Cardiac muscle cell (in vitro differentiated cells and primary cell): Measurements from ENCODE around the gene WDR44. TPM values are rescaled to one million over a fixed set of nuclear protein-coding genes. Genes with fewer than 3 reads are reported as not detected.

ENCODE experiments used
- DNase-seq, 2 donors: peaks; one replicate each; pipeline versions ENCODE4 v3.0.0 to v3.0.0-alpha.2; 2010 to 2017; ENCODE audit warnings: low read depth in 1 of 2, low spot score in 1 of 2
- H3K27ac ChIP-seq: fragments of 200-600 bp; sonication (generic); 2 replicates; pipeline ENCODE4 v1.5.1; 2016
- H3K27me3 ChIP-seq: fragments of 200-600 bp; sonication (generic); 2 replicates; pipeline ENCODE4 v1.6.0; 2016; ENCODE audit warnings: control low read depth
- H3K36me3 ChIP-seq: fragments of 200-600 bp; sonication (generic); 2 replicates; pipeline ENCODE4 v1.5.1; 2016; ENCODE audit warnings: control low read depth
- H3K4me1 ChIP-seq: fragments of 200-600 bp; sonication (generic); 2 replicates; pipeline ENCODE4 v1.8.1; 2017; ENCODE audit warnings: low read depth, mild to moderate bottlenecking, mixed run types
- H3K4me3 ChIP-seq: fragments of 200-600 bp; sonication (generic); 2 replicates; pipeline ENCODE4 v1.5.1; 2016; ENCODE audit warnings: mild to moderate bottlenecking
- H3K9me3 ChIP-seq: fragments of 200-600 bp; sonication (generic); 2 replicates; pipeline ENCODE4 v1.5.1; 2017; ENCODE audit warnings: low read depth, mild to moderate bottlenecking, control low read depth
- CTCF ChIP-seq: IDR thresholded peaks from 2 replicates; pipeline ENCODE4 v1.5.1; 2012; ENCODE audit warnings: low read depth, mild to moderate bottlenecking, low read length
- polyA plus RNA-seq: library from polyadenylated mRNA; unstranded; fragments of >200 nt; fragmentation: Nextera tagmentation; extraction: Ambion mirVana; gene quantifications from 2 replicates; pipeline ENCODE4 v1.2.1, GENCODE V29; 2016
- total RNA-seq: library from RNA; depleted of rRNA; stranded (reverse); fragments of >200 nt; gene quantifications from 2 replicates; pipeline ENCODE4 v1.2.3, GENCODE V29; 2016

WDR44 gene
- total and polyA plus RNA-seq, 2 experiments from 2014 or later = 11.9 to 15.9 TPM

- Histone ChIP-seq H3K27me3 (no peaks in the 10 kb centered on the region), H3K4me3 (no peak overlapping the region), H3K27ac (no peak overlapping the region), H3K36me3 (no peaks in the 10 kb centered on the region), H3K4me1 (no peaks in the 10 kb centered on the region), H3K9me3 (no peaks in the 10 kb centered on the region)
- no peak for TF ChIP-seq CTCF
- DNase-seq = no peak
These were observed 77.7 kb downstream of the WDR44 start for GRCh38 chrX:118423558-118423957.

- no peak for TF ChIP-seq CTCF
- H3K27me3 ChIP-seq = no peaks in the 10 kb centered on the region
These were observed 86.9 kb downstream of the WDR44 start for GRCh38 chrX:118432799-118433198.

GRCh38 chrX:118437283-118437682 is 91.4 kb downstream of the WDR44 start:
- Histone ChIP-seq H3K27me3 (no peaks in the 10 kb centered on the region), H3K4me1 (no peaks in the 10 kb centered on the region), H3K9me3 (no peaks in the 10 kb centered on the region), H3K36me3 (no peaks in the 10 kb centered on the region), H3K4me3 (no peak overlapping the region), H3K27ac (no peak overlapping the region)
- DNase-seq = no peak
- TF ChIP-seq CTCF = no peak

More at GRCh38 chrX:118432799-118433198, 86.9 kb downstream of the WDR44 start:
- DNase-seq = no peak
- Histone ChIP-seq H3K9me3 (no peaks in the 10 kb centered on the region), H3K4me3 (no peak overlapping the region), H3K27ac (no peak overlapping the region), H3K36me3 (no peaks in the 10 kb centered on the region), H3K4me1 (no peaks in the 10 kb centered on the region)

GRCh38 chrX:118448273-118448783 is 102.4 kb downstream of the WDR44 start:
- no peak for DNase-seq
- no peak for TF ChIP-seq CTCF
- Histone ChIP-seq H3K36me3 (no peaks in the 10 kb centered on the region), H3K9me3 (no peaks in the 10 kb centered on the region), H3K4me1 (no peaks in the 10 kb centered on the region), H3K4me3 (no peak overlapping the region), H3K27me3 (no peaks in the 10 kb centered on the region), H3K27ac (no peak overlapping the region)

GRCh38 chrX:118455013-118455412 is 109.1 kb downstream of the WDR44 start:
- Histone ChIP-seq H3K27me3 (no peaks in the 10 kb centered on the region), H3K9me3 (no peaks in the 10 kb centered on the region), H3K4me1 (no peaks in the 10 kb centered on the region), H3K27ac (no peak overlapping the region), H3K4me3 (no peak overlapping the region), H3K36me3 (no peaks in the 10 kb centered on the region)
- DNase-seq = no peak
- no peak for TF ChIP-seq CTCF

GRCh38 chrX:118459494-118459893 is 113.6 kb downstream of the WDR44 start:
- peak; percentile 16 to 60 for DNase-seq
- no peaks in the 10 kb centered on the region for H3K36me3 ChIP-seq
- H3K27ac ChIP-seq = no peak overlapping the region
- H3K4me3 ChIP-seq = no peak overlapping the region
- no peaks in the 10 kb centered on the region for H3K27me3 ChIP-seq
- H3K9me3 ChIP-seq = no peaks in the 10 kb centered on the region
- TF ChIP-seq CTCF = peak; percentile 58
- no peaks in the 10 kb centered on the region for H3K4me1 ChIP-seq
